ENCODE data around the gene GSTK1.
"Not testable (repeated sequence)": the region's sequence is repeated elsewhere in the genome, so short reads cannot be mapped to it uniquely, and the experiment has no call there.

GSTK1 gene

DNA sequence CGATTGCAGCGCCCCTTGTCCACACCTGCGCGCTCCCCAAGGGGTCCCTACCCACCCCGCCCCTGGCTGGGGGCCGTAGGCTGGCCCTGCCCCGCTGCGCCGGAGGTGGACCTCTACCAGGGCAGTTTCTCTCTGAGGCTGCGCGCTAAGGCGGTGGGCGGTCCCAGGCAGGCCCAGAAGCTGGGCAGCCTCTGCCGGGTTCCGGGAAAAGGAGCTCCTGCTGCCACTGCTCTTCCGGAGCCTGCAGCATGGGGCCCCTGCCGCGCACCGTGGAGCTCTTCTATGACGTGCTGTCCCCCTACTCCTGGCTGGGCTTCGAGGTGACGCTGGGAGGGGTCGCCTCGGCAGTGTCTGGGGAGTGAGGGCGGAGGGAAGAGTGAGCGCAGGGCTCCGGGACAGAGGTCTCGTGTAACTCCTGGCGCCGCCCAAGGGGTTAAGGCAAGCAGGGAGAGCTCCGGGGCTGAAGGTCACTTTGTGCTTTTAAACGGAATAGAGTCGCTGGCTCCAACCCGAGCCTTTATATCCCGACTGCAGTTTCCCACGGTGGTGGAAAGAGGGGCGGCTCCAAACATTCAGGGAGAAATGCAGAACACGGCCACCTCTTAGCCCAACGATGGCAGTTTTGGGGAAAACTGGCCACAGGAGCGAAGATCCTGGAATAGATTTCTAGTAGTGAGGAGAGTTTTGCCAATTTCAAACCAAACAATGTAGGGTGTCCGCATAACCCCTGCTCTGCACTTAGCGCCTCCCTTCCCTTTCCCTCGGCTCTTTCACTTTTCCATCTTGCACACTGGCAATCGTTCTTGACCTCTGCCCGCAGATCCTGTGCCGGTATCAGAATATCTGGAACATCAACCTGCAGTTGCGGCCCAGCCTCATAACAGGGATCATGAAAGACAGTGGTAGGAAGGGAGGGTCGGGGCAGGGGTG is at the start of gene GSTK1:
GSTK1 (plus strand) TSS at position 176 of the 930 bp plus-strand sequence; CDS start at position 249, 73 bp downstream.
- peak; percentile 72 for DNase-seq (ENCODE audit: low read depth)

GRCh38 chr7:143213478-143213877 is 49.8 kb upstream of the GSTK1 start:
- not testable (repeated sequence) for DNase-seq (ENCODE audit: low read depth)

- peak; percentile 30 for DNase-seq (ENCODE audit: low read depth)
These were observed 48.2 kb upstream of the GSTK1 start for GRCh38 chr7:143214789-143215679.

- DNase-seq (ENCODE audit: low read depth), result no peak
These were observed 47.1 kb upstream of the GSTK1 start for GRCh38 chr7:143216151-143216550.

- no peak for DNase-seq (ENCODE audit: low read depth)
These were observed 46.6 kb upstream of the GSTK1 start for GRCh38 chr7:143216686-143217085.

DNA sequence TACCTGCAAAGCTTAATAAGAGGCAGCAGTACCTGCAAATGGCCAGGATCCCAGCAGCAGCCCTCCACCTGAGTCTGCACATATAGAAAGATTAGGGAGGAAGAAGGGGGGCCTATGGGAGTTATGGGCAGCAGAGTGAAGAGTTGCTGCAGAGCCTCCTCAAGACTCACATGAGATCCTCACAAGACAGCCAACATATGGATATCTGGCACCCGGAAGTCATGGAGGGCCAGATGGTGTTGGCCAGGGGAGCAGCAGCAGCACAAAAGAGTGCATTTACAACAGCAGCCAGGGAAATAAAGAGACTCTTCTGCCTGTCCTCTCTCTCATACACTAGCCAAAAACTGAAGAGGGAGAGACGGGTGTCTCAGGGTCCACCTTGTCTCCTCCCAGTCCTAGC is 45.4 kb upstream of the GSTK1 start:
- no peak for DNase-seq (ENCODE audit: low read depth)

DNA sequence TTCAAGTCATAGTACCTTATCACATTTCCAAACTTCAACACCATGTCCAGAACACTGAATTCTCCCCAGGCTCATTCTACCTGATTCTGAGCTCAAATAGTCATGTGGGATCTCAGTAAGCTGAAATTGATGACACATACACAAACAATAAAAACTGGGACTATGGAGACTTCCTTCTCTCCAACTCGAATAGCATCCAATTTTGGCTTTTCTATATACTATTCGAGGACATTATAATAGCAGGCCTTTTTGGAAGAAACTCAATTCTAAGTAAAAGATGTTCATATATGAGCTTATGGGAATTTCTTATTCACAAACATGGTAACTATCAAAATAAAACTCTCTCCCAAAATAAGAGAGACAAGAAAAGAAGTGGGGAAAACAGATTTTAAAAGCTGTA is 42.0 kb upstream of the GSTK1 start:
- DNase-seq (ENCODE audit: low read depth), result no peak

DNA sequence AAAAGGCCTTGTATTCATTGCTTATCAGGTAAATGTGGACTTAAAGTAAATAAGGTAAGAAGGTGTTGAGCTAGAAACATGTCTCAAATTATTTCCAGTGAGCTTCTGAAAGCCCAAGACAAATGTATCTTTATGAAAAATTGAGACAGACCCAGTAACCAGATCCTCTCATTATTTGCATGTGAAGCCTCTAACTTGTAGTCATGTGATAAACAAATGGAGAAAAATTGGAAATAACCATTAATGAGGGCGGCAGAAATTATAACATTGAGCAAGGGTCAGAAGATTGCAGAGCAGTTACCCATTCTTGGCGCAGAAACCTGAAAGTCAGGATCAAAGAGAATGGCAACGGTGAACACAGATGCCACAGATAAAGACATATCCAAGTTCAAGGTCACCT is 41.5 kb upstream of the GSTK1 start, which contains the start of gene TAS2R40:
TAS2R40 (plus strand) TSS at position 301 of the 400 bp plus-strand sequence; CDS start at position 343, 42 bp downstream.
- no peak for DNase-seq (ENCODE audit: low read depth)

GRCh38 chr7:143222782-143223181 is 40.5 kb upstream of the GSTK1 start:
- no peak for DNase-seq (ENCODE audit: low read depth)

- no peak for DNase-seq (ENCODE audit: low read depth)
These were observed 39.5 kb upstream of the GSTK1 start for GRCh38 chr7:143223784-143224183.

DNA sequence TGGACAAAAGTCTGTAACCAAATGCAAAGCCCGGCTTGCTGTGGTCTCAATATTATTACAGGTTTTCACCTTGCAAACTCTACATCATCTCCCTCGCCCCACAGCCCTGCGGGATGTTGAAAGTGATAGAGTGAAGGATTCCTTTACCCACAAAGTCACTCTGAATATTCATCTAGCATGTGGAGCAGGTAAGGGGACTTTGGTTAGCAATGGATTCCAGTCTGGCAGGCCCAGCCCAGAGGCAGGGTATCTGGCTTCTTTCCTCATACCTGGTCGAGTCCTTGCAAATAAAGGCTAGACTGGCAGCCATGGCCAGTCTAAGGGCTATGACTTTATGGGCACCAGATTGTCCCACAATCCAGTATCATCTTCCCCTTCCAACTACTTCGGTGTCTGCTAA is 38.2 kb upstream of the GSTK1 start:
- no peak for DNase-seq (ENCODE audit: low read depth)

GRCh38 chr7:143227806-143228205 is 35.4 kb upstream of the GSTK1 start:
- DNase-seq (ENCODE audit: low read depth), result no peak

DNA sequence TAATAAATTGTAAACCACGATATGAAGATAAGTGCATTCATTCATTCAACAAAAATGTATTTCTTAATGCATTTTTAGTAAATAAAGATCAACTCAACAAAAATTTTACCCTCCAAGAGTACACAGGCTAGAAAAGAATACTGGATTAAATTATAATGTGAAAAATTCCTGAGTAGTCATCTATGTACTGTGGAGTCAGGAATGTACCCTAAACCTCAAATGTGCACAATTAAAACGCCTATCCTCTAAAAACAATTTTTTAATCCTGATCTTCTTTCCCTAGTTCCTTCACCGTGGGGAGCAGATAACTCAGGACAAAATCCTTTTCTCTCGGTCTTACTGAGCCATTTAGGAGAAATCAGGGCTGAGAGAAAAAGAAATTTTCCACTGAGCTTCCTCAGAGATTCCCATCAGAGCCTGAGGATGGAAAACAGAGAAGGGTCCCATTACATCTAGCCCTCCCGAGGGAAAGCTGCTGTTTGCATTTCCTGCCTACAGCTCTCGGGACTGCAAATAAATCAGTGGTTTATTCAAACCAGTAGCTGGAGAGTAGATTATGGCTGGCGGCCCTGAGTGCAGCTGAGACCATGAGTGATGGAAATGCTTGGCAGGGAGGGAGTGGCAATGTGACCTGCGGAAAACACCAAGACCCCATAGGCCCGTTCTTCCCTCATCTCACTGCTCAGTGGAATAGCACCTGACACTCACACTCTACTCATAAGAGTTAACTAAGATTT is 34.0 kb upstream of the GSTK1 start:
- no peak for DNase-seq (ENCODE audit: low read depth)

DNA sequence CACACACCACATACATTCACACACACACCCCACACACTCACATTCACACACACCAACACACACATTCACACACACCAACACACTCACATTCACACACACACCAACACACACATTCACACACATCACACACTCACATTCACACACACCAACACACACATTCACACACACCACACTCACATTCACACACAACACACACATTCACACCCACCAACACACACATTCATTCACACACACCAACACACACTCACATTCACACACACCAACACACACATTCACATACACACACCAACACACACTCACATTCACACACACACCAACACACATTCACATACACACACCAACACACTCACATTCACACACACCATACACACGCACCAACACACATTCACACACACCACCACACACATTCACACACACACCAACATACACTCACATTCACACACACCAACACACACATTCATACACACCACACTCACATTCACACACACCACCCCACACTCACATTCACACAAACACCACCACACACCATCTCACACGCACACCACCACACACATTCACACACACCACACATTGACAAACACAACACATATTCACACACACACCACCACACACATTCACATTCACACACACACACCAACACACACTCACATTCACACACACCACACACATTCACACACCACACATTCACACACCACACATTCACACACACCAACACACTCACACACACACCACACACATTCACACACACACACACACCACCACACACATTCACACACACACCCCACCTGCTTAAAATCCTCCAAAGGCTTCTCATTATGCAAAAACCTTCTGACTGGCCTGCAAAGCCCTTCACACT is 32.4 kb upstream of the GSTK1 start:
- DNase-seq (ENCODE audit: low read depth), result no peak

- no peak for DNase-seq (ENCODE audit: low read depth)
These were observed 29.3 kb upstream of the GSTK1 start for GRCh38 chr7:143233816-143234532.

GRCh38 chr7:143234533-143234875 is 28.7 kb upstream of the GSTK1 start:
- no peak for DNase-seq (ENCODE audit: low read depth)

- DNase-seq (ENCODE audit: low read depth), result no peak
These were observed 27.7 kb upstream of the GSTK1 start for GRCh38 chr7:143235561-143235960.

- DNase-seq (ENCODE audit: low read depth), result no peak
These were observed 26.7 kb upstream of the GSTK1 start for GRCh38 chr7:143236408-143236990.

- no peak for DNase-seq (ENCODE audit: low read depth)
These were observed 25.9 kb upstream of the GSTK1 start for GRCh38 chr7:143237366-143237765.
